NCI-H1436 treated with DMSO at 0.1 percent for 48 hours (cell line): Measurements from ENCODE around the gene PCDH18.
"Not testable (repeated sequence)": the region's sequence is repeated elsewhere in the genome, so short reads cannot be mapped to it uniquely, and the experiment has no call there.

ENCODE experiments used
- DNase-seq: peaks from one replicate; lab custom pipeline; 2025; lab: John Stamatoyannopoulos, UW

Gene PCDH18

GRCh38 chr4:137531168-137531985 is 917 bp downstream of the PCDH18 start:
- no peak for DNase-seq

- DNase-seq = no peak
These were observed 2.1 kb downstream of the PCDH18 start for GRCh38 chr4:137530176-137530575.

DNA sequence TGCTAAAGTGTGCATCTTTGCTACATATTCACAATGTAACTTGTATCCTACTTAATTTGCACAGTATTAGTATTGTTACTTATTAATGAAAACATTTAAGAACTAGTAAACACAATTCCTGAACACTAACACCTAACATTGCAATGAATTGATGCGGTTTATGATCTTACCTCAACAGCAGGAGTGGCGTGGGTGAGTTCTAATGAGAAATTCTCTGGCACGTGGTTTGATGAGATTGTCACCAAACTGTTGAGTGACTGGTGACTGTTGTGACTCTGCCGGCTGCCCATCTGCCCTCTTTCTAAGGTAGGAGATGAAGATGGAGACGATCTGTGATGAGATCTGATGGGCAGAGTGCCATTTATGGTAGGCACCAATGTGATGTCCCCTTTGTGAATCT is 2.9 kb downstream of the PCDH18 start:
- no peak for DNase-seq

- no peak for DNase-seq
These were observed 3.6 kb downstream of the PCDH18 start for GRCh38 chr4:137528673-137529072.

DNA sequence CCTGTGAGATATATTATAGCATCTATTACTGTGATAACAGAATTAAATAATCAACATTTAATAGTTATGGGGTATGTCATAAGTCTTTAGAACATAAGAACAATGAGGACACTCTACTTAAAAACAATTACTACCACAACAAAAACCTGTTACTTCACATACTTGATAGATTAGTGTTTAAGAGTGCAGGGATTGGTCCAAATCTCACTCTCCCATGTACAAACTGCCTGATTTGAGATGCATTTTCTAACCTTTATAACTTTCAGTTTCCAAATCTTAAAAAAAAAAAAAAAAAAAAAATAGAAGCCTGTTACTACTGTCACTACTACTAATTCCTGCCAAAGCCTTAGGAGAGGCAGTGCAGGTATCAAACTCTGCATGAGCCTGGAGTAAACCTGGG is 5.6 kb downstream of the PCDH18 start:
- no peak for DNase-seq

- DNase-seq = no peak
These were observed 7.4 kb downstream of the PCDH18 start for GRCh38 chr4:137524725-137525369.

DNA sequence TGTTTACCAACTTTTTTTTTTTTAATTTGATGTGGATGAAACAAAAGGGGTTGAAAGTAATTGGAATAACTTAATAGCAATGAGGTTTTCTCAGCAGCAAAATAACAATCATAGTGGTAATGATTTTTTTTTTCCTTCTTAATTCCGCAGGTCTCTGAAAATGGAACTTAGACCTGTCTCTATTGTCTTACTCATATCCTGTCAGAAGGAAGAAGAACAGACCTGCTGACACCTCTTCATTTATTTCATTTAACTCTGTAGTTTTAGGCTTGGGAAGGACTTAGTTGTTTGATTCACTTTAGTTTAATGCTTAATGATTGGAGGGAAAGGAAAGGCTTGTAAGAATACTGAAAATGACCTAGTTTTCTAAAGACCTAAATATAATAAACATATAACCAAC is 9.0 kb downstream of the PCDH18 start:
- no peak for DNase-seq

DNA sequence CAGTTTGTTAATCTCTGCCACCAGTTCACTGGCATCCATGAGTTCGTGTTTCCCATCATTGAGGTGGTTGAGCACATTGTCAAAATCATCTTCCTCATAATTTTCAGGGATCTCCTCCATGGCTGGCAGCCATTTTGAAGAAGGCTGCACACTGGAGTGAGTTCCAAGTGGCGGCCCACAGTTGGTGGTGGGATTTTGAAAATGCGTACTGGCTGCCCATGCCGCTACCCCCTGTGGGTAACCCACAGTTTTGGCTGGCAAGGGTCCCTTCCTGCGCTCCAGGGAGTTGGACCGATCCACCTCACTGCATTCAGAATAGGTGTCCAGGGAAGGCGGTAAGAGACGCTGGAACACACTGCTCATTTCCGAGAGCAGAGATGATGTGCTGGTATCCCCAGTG is 11.2 kb downstream of the PCDH18 start:
- DNase-seq = no peak

DNA sequence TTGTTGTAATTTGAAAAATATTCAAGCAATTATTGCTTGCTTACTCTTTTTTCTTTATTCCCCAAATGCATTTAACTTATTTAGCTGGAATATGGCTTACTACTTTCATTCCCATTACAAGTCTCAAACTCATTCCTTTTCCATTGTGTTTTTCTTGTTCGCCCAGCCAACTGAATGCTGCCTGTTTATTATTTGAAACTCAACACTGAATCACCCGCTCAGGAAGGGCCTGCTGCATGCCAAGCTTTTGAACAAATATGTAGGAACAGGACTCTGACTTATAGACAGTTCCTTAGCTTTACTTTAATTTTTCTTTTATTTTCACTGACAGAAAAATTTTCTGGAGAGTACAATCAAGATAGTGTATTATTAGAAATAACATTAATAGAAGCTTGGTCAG is 12.9 kb downstream of the PCDH18 start:
- DNase-seq = no peak

- not testable (repeated sequence) for DNase-seq
These were observed 15.0 kb downstream of the PCDH18 start for GRCh38 chr4:137517323-137517722.

- DNase-seq = no peak
These were observed 17.7 kb downstream of the PCDH18 start for GRCh38 chr4:137514406-137515111.

DNA sequence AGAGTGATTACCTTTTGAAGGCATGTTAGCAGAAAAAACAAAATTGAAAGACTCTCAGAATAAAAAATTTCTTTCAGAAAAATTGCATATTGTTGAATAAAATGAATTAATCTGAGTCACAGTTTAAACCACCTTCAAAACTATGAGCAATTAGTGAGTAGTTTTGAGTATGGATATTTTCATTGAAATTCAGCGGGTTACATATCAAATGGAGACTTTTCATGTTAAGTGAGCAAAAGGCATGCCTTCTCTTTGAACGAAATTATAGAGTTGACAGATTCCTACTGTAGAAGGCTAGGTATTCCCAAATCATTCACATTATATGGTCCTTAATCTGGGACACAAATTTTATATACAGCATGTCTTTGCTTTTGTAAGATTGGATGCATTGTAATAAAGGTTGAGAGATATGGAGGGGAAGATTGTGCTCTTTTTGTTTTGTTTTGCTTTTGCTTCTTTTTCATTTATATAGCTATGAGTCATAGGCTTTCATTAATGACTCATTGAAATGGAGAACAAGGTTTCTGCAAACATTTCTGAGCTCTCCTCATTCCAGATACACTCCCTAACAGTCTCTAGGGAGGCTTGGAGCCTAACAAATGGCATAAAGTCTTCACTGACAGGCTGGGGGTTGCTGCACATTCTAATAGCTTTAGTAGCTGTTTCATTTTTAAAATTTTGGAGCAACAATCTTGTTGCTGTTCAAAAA is 21.6 kb downstream of the PCDH18 start:
- DNase-seq = peak; percentile 5

GRCh38 chr4:137509855-137510282 is 22.4 kb downstream of the PCDH18 start:
- DNase-seq = no peak

DNA sequence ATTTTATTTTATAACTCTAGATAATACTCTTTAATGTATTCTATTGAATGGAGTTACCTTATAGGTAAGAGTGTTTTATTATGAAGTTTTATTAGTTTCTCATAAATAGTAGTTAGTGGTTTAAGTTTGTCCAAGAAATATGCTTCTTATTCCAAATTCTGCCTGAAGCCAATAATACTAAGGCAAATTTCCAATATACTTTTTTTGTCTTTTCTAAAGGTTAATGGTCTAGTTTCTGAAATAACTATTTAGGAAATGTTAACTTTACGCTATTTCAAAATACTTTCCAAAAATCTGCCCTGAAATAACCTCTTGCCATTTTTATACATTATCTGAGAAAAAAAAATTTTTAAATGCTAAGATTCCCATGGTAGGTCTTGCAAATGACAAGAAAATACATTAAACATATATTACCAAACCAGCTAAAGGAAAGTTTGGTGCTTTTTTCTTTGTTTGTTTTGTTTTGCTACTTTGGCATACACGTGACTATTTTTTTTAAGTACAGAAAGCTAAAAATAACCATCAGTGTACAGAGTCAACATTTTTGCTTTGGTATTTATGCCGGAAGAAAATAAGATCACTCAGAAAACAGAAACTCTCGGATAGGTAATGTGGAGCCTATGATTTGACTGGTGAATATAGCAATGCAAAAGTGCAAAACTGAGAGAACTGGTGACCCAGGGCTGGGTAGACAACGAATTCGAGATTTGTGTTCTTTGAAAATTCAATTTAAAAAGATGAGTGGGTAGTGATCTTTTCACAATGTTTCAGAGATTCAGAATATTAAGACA is 29.8 kb downstream of the PCDH18 start:
- DNase-seq = no peak

DNA sequence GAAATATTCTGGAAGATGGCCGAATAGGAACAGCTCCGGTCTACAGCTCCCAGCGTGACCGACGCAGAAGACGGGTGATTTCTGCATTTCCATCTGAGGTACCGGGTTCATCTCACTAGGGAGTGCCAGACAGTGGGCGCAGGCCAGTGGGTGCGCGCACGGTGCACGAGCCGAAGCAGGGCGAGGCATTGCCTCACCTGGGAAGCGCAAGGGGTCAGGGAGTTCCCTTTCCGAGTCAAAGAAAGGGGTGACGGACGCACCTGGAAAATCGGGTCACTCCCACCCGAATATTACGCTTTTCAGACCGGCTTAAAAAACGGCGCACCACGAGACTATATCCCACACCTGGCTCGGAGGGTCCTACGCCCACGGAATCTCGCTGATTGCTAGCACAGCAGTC is 36.0 kb downstream of the PCDH18 start:
- not testable (repeated sequence) for DNase-seq

GRCh38 chr4:137495578-137495977 is 36.7 kb downstream of the PCDH18 start:
- DNase-seq = no peak

GRCh38 chr4:137483313-137483959 is 48.9 kb downstream of the PCDH18 start:
- not testable (repeated sequence) for DNase-seq

DNA sequence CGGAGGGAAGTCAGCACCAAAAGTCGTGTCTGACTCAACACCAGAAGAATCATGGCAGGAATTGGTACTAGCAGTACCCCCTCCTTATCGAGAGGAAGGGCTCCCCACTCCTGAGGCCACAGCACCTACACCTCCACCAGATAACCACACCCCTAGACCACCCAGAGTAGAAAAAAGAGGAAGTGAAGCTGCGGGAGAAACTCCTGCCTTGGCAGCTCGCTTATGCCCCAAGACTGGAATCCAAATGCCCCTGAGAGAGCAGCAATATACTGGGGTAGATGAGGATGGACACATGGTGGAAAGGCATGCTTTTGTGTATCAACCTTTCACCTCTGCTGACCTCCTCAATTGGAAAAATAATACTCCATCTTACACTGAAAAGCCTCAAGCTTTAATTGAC is 52.6 kb downstream of the PCDH18 start:
- not testable (repeated sequence) for DNase-seq

- DNase-seq = no peak
These were observed 55.9 kb downstream of the PCDH18 start for GRCh38 chr4:137476345-137476744.

- DNase-seq = no peak
These were observed 57.5 kb downstream of the PCDH18 start for GRCh38 chr4:137474711-137475301.

DNA sequence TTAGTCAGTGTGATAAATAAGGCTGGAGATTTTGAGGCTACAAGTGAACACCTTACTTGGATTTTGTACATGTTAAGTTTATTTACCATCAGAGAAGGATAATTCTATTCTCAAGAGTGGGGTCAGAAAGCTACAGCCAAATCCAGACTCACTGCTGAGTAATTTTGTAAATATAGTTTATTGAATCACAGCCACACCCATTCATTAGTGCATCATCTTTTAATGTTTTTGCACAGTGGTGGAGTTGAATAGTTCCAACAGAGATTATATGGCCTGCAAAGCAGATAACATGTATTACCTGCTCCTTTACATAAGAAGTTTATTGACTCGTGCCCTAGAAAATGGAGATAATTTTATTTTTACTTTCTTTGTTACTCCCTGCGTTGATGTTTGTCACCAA is 60.4 kb downstream of the PCDH18 start:
- DNase-seq = no peak
